HG02759 (cell line): ENCODE measurements around the gene RAB2B.
"Not testable (repeated sequence)": the region's sequence is repeated elsewhere in the genome, so short reads cannot be mapped to it uniquely, and the experiment has no call there.

Source experiments
- ATAC-seq: cut with Tn5 transposase; IDR thresholded peaks from one replicate; pipeline ENCODE4 v1.9.1; 2021; ENCODE audit warnings: mild to moderate bottlenecking, moderate library complexity; ENCODE audit not compliant: unreplicated experiment

The RAB2B gene

DNA sequence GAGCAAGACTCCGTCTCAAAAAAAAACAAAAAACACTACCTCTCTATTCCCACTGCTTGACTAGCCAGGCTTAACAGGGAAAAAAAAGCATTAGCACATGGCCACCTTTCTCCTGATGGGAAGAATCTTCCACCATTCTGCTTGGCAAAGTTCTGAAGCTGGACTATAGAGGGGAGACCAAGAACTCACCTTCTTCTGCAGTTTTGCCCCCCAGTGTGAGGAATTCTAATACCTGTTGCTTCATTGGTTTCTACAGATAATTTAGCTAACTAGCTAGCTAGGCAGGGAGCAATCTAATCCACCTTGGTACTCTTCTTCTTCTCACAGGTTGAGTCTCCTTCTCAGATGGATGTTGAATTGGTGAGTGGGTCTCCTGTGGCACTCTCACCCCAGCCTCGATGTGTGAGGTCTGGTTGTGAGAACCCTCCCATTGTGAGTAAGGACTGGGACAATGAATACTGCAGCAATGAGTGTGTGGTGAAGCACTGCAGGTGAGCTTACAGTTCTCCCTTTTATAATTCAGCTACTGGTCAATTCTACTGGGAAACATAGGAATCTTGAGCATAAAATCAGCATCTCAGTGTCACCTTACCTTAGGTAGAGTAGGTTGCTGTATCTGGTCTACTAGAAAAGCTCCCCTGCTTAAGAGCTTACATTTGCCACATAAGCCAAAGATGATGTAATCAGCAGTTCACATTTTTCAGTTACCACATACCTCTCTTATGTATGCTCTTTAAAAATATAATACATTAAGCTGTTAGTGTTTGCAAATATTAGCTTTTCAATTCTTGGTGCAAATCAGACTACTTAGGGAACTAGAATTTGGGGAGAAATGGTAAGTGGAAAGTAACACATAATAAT lies 18.4 kb upstream of the RAB2B start:
- ATAC-seq = no peak

DNA sequence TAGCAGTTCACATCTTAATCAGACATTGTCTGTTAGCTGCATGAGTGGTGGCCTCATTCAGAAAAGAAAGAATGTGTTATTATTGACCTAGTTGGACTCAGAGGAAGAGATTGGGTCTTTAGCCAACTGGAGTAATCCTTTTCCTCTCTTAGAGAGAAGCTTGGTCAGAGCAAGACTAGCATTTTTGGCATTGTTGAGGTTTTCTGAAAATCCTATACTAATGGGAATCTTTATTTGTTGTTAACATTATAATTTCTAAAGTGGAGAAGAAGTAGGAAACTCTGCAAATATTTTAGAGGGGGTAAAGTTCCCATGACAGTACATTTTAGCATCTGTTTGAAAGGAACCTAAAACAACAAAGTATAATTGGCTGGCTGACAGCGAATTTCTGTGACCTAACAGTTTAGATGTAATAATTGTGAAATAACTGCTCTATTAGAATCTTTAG lies 9.9 kb upstream of the RAB2B start:
- no peak for ATAC-seq

DNA sequence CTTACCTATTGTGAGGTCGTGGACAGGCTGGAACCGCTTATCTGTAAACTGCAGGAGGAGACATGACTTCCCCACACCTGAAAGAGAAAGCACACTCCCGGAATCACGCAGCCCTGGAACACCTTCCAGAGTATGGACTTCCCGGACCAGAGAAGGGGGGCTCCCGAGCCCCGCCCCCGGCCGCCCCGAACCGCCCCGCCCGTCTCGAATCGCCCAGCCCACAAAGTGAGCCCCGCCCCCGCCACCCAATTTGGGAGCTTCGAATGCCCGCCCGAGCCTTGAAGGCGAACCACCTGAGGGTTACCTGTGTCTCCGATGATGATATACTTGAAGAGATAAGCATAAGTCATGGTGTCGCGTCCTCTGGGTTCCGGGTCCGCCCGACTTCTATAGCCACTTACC lies 235 bp downstream of the RAB2B start:
- no peak for ATAC-seq

DNA sequence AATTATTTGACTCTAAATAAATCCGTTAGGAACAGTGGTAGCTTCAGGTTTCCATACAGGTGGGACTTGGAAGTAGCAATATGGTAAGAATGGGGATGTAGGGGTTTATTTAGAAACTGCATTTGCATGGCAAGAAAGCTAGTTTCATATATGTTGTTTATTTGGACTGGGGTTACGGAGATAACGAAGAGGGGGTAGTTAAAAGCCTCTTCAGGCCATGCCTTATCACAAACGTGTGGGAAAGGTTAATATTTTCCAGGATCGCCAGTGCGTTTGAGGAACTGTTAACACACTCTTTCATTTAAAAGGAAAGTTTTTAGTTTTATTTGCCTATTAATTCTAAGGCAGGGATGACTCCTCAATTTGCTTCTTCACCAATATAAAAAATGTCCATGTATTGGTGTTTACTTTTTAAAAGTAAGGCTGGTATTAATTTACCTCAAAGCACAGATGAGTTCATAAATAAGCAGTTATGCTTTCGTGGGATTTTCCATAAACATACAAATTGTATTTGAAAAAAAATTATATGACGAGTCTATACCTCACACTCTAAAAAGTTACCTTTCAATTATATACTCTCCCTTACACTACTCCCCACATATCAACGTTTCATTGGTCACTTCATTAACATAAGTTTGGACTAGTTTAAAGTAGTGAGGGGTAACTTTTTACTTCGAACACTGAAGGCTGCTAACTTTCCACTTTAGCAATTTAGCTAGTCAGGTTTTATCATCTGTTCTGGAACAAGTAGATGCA lies 814 bp downstream of the RAB2B start:
- no peak for ATAC-seq

DNA sequence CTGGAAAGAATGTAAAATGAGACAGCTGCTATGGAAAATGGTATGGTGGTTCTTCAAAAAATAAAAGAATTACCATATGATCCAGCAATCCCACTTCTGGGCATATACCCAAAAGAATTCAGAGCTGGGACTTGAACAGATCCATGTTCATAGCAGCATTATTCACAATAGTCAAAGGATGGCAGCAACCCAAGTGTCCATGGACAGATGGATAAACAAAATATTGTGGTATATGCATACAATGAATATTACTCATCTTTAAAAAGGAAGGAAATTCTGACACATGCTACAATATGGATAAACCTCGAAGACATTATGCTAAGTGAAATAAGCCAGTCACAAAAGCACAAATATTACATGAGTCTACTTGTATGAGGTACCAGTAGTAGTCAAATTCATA lies 9.1 kb downstream of the RAB2B start:
- ATAC-seq = no peak

DNA sequence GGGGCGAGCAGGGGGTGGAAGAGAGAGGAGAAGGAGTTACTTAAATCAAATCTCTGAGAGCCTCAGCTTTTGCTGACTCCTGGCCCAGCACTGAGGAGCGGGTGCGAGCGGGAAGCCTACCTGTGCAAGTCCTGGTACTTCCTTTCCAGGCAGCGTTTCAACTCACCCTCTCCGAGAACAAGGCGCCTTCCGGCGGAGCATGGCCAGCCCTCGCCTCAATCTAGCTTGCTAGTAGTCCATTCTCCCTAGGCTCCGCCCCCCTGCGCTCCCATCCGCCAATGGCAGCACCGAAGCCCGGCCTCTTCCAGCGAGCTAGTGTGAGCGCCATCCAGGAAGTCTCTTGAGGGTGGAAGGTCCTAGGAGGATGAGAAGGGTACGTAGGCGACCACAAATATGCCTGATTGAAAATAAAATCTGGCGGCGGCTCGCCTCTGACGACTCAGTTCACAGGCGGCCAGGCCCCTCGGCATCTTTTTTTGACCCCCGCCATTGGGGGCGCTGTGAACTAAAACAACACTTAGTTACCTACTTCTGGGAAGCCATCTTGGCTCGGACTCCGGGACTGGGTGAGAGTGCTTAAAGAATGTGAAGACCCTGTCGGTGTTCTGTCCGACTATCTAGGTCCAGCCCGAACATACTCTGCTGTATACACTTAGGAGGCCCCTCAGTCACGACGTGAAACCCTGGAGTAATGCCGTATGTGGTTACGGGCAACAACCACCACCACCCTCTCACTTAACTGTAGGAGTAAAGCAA lies 20.7 kb downstream of the RAB2B start, which contains the start of gene CHD8:
Gene CHD8, minus strand, starts transcription at position 212 of the 756 bp plus-strand sequence. CDS start 24,480 bp downstream, outside the sequence.
- ATAC-seq = peak; percentile 99

DNA sequence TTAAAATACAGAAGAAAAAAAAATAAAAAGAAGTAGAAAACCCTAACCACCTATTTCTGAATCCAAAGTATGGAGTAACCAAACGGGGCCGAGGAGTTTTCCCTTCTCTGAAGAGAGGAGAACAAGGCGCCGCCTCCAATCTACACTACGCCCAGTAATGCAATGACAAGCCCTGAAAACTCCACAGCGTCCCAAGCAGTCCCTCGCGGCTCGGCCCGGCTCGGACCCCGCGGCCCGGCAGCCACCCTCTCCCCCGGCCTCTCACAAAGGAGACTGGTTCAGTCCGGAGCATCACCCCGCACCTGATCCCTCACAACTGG lies 21.2 kb downstream of the RAB2B start:
- ATAC-seq = peak; percentile 21

DNA sequence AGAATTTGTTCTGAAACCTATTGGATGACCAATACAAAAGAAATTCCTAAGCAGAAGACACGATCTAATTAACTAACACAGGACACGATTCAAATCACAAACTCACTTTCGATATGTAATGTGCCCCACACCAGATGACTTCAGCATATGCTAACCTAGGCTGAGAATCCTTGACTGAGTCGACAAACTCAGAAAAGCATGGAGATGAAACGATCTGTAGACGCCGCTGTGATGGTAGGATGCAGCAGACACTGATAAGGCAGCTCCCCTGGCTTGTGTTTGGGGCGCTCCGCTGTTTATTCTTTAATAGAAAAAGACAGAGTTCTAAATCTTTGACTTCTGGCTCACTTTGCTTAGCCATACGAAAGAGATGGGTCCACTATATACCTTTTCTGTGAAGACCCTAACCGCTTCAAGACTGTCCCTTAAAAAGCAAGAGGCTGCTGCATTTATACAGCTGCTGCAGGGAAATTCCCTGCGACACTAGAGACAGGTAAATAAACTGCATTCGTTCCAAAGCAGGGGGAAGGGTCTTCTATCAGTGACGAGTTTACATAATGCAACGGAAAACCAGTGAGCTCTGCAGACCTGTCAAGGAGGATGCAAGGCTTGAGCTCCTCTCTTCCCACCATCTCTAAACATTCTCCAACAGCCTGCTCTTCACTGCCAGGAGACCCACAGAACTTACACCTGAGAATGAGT lies 21.8 kb downstream of the RAB2B start:
- ATAC-seq = no peak

DNA sequence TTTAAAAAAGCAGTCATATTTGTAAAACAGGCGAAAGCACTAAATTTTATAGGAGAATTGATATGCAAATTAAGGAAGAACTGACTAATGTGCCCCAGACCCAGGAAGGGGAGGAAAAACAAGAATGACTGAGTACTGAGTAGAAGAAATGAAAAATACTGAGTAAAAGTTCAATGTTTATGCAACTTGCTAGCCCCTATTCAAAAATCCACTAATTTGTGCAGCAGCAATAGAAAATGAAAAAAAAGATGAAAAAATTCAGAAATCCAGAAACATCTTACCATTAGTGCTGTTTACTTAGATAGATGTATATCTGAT lies 26.9 kb downstream of the RAB2B start:
- ATAC-seq = no peak

DNA sequence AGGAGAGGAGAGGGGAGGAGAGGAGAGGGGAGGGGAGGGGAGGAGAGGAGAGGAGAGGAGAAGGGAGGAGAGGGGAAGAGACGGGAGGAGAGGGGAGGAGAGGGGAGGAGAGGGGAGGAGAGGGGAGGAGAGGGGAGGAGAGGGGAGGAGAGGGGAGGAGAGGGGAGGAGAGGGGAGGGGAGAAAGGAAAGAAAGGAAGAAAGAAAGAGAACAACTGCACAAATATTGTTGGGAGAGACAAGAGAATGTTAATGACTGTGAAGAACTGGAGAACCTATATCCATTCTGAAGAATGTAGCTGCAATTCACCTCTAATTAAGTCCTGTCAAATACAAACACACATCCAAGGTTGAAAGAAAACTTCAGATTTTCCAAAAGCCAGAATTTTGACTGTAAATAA lies 34.1 kb downstream of the RAB2B start:
- ATAC-seq = not testable (repeated sequence)

DNA sequence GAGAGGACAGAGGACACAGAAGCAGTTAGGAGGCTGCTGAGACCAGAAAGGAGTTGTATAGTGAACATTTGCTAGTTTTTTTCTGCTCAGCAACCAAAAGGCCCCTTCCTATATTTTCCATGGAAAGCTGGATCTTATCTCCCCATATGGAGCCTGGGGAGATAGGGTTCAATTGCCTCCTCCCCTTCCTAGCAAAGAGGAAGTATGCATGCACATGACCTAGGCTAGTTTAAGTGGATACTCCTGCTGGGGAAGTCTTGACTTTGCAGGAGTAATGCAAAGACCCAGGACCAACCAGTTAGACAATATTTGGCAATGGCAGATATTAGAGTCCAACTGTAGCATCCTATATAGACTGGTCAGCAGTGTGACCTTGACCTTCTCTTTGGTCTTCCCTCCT lies 35.9 kb downstream of the RAB2B start:
- ATAC-seq = no peak

DNA sequence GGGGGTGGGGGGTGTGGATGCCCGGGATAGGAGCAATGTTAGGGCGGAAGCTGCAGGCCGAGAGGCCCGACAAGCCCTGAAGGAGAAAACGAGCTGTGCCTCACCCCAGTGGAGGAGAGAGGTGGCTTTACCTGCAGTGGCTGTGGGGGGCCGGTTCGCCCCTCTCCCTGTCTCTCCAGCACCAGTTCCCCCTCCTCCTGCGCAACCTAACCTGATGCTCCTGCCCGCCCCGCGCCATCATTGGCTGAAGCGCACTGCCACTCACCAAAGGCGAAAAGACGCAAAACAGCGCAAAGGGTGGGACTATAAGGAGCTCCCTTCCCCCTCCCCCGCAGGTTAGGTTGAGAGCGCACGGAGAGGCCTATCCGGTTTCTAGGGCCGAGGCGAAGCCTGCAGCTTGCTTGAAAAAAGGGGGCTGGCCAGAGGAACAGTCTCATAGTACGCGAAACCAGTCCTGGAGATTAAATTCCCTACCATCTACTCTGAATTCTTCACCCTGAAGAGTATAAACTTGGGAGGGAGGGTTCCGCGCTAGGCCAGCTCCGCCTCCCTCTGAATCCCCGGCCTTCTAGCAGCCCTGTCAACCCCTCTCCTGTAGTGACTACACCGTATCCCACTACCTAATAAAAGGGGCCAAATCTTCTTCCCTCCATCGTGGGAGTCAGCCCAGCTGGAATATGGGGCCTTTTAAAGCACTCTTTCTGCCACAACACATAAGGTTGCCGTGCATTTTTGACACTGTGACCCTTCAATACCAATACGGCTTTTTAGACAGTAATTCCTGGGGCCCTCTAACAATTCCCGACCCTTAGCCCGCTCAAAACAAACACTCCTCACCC lies 39.5 kb downstream of the RAB2B start:
- ATAC-seq = peak; percentile 99

DNA sequence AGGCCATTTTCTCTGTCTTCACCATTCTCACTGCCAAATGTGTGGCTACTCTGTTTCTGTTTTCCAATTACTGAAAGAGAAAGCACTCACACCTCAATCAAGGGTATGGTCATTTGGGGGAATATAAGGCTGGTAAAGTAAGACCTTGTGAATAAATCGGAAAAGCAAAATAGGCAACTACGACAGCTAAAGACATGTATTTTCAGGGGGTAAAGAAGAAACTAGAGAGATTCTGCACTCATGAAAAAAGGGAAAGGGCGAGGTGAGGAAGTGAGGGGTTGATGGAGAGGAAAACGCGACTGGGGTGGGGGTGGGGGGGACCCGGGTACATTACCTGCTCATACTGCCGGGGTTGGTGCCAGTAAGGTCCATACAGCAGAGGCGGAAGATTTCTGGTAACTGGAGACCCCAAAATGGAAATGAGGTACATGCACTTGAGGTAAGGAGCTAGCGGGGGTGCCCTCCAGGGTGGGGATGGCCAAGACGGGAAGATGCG lies 40.1 kb downstream of the RAB2B start:
- no peak for ATAC-seq

DNA sequence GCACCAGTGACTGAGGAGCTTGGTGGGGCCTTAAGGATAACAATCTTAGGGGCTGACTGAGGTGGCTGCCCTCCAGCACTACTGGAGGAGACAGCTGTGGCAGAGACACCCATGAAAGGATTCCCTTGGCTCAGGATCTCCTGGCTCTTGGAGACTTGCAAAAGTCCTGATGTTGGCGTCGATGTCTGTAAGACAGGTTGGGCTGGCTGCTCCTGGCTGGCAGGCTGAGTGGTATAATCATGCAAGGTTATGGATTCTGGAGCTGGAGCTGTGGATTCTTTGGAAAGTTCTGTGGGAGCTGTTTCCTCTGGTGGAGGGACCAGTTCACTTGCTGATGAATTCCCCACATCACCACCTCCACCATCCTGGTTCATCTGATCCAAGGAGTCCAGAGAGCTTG lies 45.6 kb downstream of the RAB2B start:
- no peak for ATAC-seq

DNA sequence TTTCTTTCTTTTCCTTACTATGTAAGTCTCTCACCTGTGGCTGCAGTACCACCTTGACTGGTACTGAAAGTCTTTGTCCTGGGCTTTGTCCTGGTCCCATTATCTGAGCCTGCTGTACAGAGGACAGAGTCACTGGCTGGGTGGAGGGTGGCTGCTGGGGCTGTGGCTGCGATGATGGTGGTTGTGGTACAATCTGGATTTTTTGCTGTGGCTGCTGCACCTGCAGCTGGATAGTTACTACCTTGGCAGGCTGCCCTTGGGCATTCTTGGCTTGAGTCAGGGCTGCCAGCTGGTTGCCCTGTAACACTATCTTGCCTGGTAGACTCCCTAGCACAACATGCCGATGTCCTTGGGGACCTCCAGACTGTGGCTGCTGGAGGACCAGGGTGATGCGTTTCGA lies 47.8 kb downstream of the RAB2B start:
- no peak for ATAC-seq

DNA sequence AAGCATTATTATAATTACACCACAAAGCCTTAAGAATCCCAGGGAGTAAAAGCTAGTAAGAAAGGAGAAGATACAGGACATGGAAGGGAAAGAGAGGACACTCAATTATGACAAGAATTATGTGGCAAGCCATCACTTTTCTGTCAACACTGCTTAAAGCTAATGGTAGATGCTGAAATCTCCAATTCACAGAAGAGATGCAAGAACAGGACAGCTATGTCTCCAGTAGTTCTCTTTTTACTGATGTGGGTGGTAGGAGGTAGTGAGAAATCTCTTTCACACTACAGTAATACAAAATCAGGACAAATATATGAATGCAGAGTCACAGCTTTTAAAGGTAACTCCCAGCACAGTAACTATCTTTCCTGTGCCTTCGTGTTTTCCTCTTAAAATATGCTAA lies 50.1 kb downstream of the RAB2B start:
- ATAC-seq = no peak

DNA sequence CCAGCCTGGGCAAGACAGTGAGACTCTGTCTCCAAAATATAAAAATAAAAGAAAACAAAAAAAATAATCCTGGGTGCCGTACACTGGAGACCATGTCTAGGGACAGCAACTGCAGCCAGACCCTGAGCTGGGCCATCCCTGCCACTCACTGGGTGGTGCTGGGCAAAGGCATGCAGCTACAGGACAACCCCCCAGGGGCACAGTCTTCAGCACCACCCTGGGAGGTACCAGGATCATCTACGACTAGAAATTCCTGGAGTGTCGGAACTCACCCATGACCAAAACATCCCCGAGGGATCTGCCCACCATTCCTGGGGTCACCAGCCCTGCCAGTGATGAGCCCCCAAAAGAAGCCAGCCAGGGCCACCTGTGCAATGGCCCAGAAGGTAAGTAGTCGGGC lies 57.2 kb downstream of the RAB2B start:
- no peak for ATAC-seq

DNA sequence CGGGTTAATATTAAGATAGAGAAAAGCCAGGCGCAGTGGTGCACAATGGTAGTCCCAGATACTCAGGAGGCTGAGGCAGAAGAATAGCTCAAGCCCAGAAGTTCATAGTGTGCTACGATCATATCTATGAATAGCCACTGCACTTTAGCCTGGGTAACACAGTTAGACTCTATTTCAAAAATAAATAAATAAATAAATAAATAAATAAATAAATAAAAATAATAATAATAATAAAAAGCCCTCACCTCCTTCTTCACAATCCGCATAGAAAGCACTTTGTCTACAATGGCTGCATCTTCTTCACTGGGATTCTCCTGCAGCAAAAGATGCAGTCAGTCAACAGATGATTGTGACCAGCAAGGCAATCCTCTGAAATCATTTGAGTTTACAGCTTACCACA lies 61.4 kb downstream of the RAB2B start:
- ATAC-seq = no peak

DNA sequence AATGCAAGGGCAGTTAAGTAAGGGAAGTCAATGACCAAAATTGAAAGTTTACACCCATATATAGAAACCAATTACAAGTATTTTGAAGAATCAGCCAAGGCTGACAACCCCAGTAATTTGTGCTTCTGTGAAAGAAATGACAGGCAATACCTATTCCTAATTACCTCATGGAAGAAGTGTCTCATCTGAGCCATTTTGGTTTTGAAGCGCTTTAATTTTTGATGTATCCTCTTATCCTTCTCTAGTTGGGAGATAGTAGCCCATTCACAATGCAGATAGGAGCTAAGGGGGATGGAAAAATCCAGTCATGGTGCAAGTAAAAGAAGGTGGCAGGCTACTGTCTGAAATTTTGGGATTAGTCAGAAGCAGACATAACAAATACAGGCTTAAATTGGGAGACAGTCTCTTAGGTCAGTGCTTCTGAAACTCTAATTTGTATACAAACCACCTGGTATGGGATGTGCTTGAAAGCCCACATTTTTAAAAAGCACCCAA lies 62.6 kb downstream of the RAB2B start:
- ATAC-seq = peak; percentile 76
